ENCODE results near the gene RETREG1.

DNA sequence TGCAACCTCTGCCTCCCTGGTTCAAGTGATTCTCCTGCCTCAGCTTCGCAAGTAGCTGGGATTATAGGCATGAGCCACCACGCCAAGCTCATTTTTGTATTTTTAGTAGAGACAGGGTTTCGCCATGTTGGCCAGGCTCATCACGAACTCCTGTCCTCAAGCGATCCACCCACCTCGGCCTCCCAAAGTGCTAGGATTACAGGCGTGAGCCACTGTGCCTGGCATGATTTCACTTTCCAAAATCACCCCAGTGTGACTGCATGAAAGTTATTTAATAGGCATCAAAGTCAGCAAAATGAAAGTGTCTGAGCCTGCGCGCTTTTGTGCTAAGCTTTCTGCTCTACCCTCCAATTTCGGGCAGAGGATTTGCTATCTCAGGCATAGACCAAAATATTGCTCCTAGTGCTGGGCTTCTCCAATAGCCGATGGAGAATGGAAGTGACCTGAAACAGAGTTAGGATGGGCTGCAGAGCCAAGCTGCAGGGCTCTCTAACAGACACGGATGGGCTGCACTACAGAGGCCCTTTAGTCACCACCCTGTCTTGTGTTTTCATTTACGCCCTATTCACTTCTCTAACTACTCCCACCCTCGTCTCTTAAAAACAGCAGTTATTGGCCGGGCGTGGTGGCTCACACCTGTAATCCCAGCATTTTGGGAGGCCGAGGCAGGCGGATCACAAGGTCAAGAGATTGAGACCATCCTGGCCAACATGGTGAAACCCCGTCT, 44.3 kb downstream of the RETREG1 start:
- TF ChIP-seq, protein P1, sequence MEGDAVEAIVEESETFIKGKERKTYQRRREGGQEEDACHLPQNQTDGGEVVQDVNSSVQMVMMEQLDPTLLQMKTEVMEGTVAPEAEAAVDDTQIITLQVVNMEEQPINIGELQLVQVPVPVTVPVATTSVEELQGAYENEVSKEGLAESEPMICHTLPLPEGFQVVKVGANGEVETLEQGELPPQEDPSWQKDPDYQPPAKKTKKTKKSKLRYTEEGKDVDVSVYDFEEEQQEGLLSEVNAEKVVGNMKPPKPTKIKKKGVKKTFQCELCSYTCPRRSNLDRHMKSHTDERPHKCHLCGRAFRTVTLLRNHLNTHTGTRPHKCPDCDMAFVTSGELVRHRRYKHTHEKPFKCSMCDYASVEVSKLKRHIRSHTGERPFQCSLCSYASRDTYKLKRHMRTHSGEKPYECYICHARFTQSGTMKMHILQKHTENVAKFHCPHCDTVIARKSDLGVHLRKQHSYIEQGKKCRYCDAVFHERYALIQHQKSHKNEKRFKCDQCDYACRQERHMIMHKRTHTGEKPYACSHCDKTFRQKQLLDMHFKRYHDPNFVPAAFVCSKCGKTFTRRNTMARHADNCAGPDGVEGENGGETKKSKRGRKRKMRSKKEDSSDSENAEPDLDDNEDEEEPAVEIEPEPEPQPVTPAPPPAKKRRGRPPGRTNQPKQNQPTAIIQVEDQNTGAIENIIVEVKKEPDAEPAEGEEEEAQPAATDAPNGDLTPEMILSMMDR (conservative IDR thresholded peaks at IDR 0.05) = no peak
- no peak for TF ChIP-seq ZFX (IDR thresholded peaks at IDR 0.05)

All from C4-2B (cell line).